HEK293T (cell line): ENCODE results near the gene SETD1B.

Experiments
- CTCF ChIA-PET: fragments of 350-600 bp; formaldehyde crosslinking; extraction: SDS; loops from one replicate; lab custom pipeline; 2021; ENCODE audit warnings: antibody characterized with exemption, inconsistent platforms; lab: Yijun Ruan, JAX
- POLR2A ChIA-PET: fragments of 350-600 bp; formaldehyde crosslinking; extraction: SDS; loops from one replicate; lab custom pipeline; 2020; ENCODE audit warnings: antibody characterized with exemption, inconsistent platforms; lab: Yijun Ruan, JAX
- DNase-seq: peaks from one replicate; pipeline ENCODE4 v3.0.0; 2012; ENCODE audit warnings: mixed read lengths; ENCODE audit errors: extremely low spot score
- ARNT ChIP-seq: fragments of 450-650 bp; IDR thresholded peaks from 2 replicates; pipeline ENCODE4 v1.6.1; 2017; ENCODE audit warnings: mild to moderate bottlenecking
- BHLHE40 ChIP-seq: fragments of 450-650 bp; IDR thresholded peaks from 2 replicates; pipeline ENCODE4 v1.6.1; 2016; ENCODE audit warnings: mild to moderate bottlenecking, moderate library complexity, borderline replicate concordance
- CTBP1 ChIP-seq: fragments of 450-650 bp; IDR thresholded peaks from 2 replicates; pipeline ENCODE4 v1.6.1; 2016; ENCODE audit warnings: borderline replicate concordance
- ELF4 ChIP-seq: fragments of 450-650 bp; IDR thresholded peaks from 2 replicates; pipeline ENCODE4 v1.6.1; 2017; ENCODE audit warnings: antibody characterized with exemption
- FOXA1 ChIP-seq: fragments of 450-650 bp; IDR thresholded peaks from 2 replicates; pipeline ENCODE4 v1.6.1; 2016; ENCODE audit warnings: mild to moderate bottlenecking
- FOXK2 ChIP-seq: fragments of 450-650 bp; IDR thresholded peaks from 2 replicates; pipeline ENCODE4 v1.6.1; 2016; ENCODE audit warnings: mild to moderate bottlenecking
- FOXM1 ChIP-seq: fragments of 450-650 bp; IDR thresholded peaks from 2 replicates; pipeline ENCODE4 v1.6.1; 2017; ENCODE audit warnings: mild to moderate bottlenecking, borderline replicate concordance
- HDGF ChIP-seq: fragments of 450-650 bp; IDR thresholded peaks from 2 replicates; pipeline ENCODE4 v1.6.1; 2017; ENCODE audit warnings: antibody characterized with exemption, borderline replicate concordance
- L3MBTL2 ChIP-seq: fragments of 450-650 bp; conservative IDR thresholded peaks from 2 replicates; pipeline ENCODE4 v1.6.1; 2016; ENCODE audit warnings: mild to moderate bottlenecking
- LEF1 ChIP-seq: fragments of 450-650 bp; IDR thresholded peaks from 2 replicates; pipeline ENCODE4 v1.6.1; 2017; ENCODE audit warnings: mild to moderate bottlenecking, borderline replicate concordance
- NFRKB ChIP-seq: fragments of 450-650 bp; IDR thresholded peaks from 2 replicates; pipeline ENCODE4 v1.6.1; 2016; ENCODE audit warnings: mild to moderate bottlenecking, moderate library complexity
- SP1 ChIP-seq: fragments of 450-650 bp; IDR thresholded peaks from 2 replicates; pipeline ENCODE4 v1.6.1; 2017
- SUZ12 ChIP-seq: fragments of 450-650 bp; IDR thresholded peaks from 2 replicates; pipeline ENCODE4 v1.6.1; 2016; ENCODE audit warnings: mild to moderate bottlenecking
- TARDBP ChIP-seq: fragments of 450-650 bp; IDR thresholded peaks from 2 replicates; pipeline ENCODE4 v1.6.1; 2016
- ZNF384 ChIP-seq: fragments of 450-650 bp; IDR thresholded peaks from 2 replicates; pipeline ENCODE4 v1.6.1; 2016
- TF ChIP-seq, protein P1 (sequence below): fragments of 450-650 bp; IDR thresholded peaks from 2 replicates; pipeline ENCODE4 v1.6.1; 2016

The SETD1B gene

DNA sequence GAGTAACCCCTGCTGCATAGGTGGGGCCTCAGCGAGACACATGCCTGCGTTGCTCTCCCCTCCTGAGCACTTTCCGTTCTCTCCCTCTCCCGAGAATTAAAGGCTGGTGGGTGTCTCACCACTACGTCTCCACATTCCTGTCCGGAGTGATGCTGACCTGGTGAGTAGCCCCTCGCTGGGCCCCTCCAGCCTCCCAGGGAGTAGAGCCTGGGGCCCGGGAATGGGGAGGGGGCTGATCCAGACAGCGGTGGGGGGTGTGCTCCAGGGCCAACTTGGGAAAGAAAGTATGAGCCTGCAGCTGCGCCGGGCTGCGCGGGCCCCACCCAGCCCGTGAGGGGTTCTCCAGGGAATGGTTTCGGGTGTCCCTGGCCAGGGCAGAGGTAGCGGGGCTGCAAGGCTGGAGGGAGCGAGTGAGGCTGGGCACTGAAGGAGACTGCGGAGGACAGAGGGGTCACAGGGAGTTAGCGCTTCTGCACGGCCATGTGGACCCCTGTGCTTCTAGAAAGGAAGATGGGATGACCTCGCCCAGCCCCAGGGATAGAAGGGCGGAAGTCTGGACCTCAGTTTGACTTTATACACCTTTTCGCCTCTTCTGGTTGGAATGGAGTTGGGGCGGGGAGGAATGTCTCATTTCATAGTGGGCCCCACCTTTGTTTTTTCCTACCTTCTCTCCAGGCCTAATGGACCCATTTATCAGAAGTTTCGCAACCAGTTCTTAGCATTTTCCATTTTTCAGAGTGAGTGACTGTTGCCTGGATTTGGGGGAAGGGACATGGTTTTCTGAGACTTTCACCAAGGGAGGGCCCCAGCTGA lies 32.8 kb upstream of the SETD1B start:
- no peak for TF ChIP-seq LEF1
- TF ChIP-seq NFRKB, result no peak
- TF ChIP-seq FOXM1, result no peak
- TF ChIP-seq, protein P1, sequence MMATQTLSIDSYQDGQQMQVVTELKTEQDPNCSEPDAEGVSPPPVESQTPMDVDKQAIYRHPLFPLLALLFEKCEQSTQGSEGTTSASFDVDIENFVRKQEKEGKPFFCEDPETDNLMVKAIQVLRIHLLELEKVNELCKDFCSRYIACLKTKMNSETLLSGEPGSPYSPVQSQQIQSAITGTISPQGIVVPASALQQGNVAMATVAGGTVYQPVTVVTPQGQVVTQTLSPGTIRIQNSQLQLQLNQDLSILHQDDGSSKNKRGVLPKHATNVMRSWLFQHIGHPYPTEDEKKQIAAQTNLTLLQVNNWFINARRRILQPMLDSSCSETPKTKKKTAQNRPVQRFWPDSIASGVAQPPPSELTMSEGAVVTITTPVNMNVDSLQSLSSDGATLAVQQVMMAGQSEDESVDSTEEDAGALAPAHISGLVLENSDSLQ, result no peak
- TF ChIP-seq CTBP1, result no peak
- TF ChIP-seq BHLHE40, result no peak
- no peak for TF ChIP-seq SP1
- no peak for TF ChIP-seq SUZ12
- TF ChIP-seq FOXK2, result no peak
- no peak for DNase-seq
- CTCF ChIA-PET, result no interaction called here
- POLR2A ChIA-PET, result no interaction called here

DNA sequence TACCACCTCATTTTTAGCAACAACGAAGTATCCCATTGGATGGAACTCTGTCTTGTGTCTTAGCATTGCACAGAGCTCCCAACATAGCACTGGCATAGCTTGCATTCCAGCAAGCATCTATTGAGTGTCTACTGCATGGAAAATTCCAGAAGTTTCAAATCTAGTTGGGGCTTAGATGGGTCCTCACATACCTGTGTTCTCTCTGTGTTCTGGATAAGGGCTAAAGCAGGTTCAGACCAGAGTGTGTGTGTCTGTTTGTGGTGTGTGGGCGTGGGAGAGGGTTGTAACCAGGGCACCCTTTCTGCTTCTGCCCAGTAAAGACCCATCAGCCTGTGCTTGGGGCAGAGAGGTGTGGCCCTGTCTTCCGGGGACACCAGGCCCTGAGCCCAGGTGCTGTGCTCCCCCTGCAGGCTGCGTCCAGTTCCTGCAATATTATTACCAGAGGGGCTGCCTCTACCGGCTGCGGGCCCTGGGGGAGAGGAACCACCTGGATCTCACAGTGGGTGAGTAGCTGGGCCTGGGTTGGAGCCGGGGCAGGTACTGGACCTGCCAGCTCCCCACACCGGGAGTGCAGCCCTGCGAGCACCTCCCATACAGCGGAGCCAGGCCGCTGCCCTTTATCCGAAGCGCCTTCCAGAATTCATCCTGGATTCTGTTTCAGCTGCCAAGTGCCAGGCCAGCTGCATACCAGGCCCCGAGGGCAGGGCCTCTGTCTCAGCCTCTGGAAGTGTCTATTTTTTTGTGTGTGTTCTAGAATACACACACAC lies 30.6 kb upstream of the SETD1B start:
- POLR2A ChIA-PET, result interaction anchor here (1.6 kb wide), 1 partner anchor 21 kb away, joined by 4 read pairs; the partner anchor contains the start of gene RHOF
- peak; percentile 87 for DNase-seq
- no peak for TF ChIP-seq SP1
- no peak for TF ChIP-seq BHLHE40
- no peak for TF ChIP-seq NFRKB
- TF ChIP-seq ELF4, result no peak
- TF ChIP-seq CTBP1, result no peak
- TF ChIP-seq SUZ12, result no peak
- TF ChIP-seq FOXK2, result no peak
- no peak for TF ChIP-seq L3MBTL2
- TF ChIP-seq, protein P1, result no peak
- TF ChIP-seq HDGF, result no peak
- no peak for TF ChIP-seq FOXA1
- no peak for TF ChIP-seq ARNT
- TF ChIP-seq ZNF384, result no peak
- no peak for TF ChIP-seq LEF1
- TF ChIP-seq TARDBP, result no peak
- CTCF ChIA-PET, result interaction anchor here (0.5 to 3.0 kb wide), 10 partner anchors 9 to 86 kb away, joined by 3 to 9 read pairs (median 4); partner anchors contain the start of genes RHOF and TMEM120B

DNA sequence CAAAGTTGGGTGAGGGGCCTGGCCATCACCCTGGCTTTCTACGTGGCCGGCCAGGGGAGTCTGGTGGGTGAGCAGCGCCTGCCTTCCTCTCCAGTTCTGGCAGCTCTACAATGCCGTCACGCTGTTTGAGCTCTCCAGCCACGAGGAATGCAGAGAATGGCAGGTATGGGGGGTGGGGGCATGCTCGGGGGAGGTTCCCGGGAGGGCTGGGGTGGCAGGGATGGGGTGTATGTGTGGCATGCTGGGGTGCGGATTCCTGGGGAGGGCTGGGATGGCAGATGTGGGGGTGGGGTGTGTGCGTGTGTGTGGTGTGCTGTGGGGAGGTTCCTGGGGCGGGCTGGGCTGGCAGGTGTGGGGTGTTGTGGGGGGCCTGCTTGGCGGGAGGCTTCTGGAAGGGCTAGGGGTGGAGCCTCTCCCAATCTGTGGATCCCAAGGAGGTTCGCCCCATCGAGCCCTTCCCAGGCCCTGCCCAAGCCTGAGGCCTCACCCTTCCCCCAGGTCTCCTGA lies 28.8 kb upstream of the SETD1B start:
- ChIA-PET POLR2A (no interaction called here), CTCF (interaction anchor here (0.6 to 3.0 kb wide), 2 partner anchors 19 to 224 kb away, joined by 3 to 9 read pairs; partner anchors contain the start of gene RHOF)
- TF ChIP-seq SUZ12 (no peak), SP1 (no peak), HDGF (no peak), ARNT (no peak), CTBP1 (no peak), TARDBP (no peak), LEF1 (no peak)
- no peak for DNase-seq

DNA sequence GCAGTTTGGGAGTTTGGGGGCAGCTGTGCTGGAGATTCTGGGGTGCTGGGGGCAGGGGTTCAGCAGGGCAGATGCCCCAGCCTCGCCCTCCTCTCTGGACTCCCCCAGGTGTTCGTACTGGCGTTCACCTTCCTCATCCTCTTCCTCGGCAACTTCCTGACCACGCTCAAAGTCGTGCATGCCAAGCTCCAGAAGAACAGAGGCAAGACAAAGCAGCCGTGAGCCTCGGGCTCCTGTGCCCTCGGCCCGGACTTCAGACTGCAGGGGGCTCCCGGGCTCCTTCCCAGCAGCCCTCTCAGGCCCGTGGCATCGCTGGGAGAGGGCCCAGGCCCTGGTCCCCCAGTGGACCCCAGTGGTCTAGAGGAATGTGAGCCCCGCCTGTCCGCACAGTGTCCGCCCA lies 28.3 kb upstream of the SETD1B start:
- no peak for DNase-seq
- POLR2A ChIA-PET, result no interaction called here
- TF ChIP-seq TARDBP, result no peak
- TF ChIP-seq HDGF, result no peak
- no peak for TF ChIP-seq FOXM1
- TF ChIP-seq SUZ12, result no peak
- no peak for TF ChIP-seq BHLHE40
- no peak for TF ChIP-seq ARNT
- no peak for TF ChIP-seq CTBP1
- no peak for TF ChIP-seq ZNF384
- no peak for TF ChIP-seq L3MBTL2
- TF ChIP-seq SP1, result no peak
- no peak for TF ChIP-seq ELF4
- no peak for TF ChIP-seq FOXA1
- no peak for TF ChIP-seq NFRKB
- TF ChIP-seq LEF1, result no peak
- CTCF ChIA-PET, result interaction anchor here (3.0 kb wide), 1 partner anchor 18 kb away, joined by 9 read pairs; the partner anchor contains the start of gene RHOF

DNA sequence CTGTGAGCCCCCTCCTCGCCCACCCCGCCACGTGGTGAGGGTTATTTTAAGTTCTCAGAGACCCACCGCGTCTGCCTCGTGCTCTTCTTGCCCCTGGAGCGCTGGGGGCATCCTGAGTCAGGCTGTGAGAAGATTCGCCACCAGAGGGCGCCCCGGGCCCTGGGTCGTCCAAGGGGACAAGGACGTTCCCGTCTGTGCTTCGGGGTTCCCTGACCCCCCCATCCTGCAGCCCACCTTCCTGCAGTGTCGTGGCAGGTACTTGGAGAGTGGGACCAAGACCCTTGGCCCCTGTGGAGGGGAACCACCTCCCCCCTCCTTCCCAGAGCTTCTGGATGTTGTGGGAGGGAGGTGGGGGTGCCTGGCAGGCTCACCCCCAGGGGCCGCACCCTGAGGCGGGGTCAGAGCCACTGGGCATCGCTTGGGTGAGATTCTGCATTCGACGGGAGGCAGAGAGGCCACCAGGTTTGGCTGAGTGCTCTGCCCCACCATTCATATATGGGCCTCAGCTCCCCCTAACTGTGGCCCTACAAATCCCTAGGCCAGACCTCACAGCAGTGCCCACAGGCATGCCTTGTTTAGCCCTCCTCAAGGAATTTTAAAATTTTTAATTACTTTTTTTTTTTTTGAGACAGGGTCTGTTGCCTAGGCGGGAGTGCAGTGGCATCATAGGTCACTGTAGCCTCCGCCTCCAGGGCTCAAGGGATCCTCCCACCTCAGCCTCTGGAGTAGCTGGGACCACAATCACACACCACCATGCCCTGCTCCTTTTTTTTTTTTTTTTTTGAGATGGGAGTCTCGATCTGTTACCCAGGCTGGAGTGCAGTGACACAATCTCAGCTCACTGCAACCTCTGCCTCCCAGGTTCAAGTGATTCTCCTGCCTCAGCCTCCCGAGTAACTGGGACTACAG lies 27.4 kb upstream of the SETD1B start:
- TF ChIP-seq NFRKB, result no peak
- CTCF ChIA-PET, result interaction anchor here (0.6 to 1.4 kb wide), 5 partner anchors 17 to 125 kb away, joined by 3 to 5 read pairs (median 4); partner anchors contain the start of gene RHOF
- POLR2A ChIA-PET, result no interaction called here
- DNase-seq, result peak; percentile 88
